Prostate gland (tissue), 2 donors: Measurements from ENCODE around the gene CEP152.

Experiments
- POLR2A ChIP-seq: fragments of 450-650 bp; IDR thresholded peaks from one replicate; pipeline ENCODE4 v1.6.1; 2016; ENCODE audit warnings: antibody characterized with exemption, mild to moderate bottlenecking
- POLR2AphosphoS5 ChIP-seq: sonication (generic); formaldehyde crosslinking; IDR thresholded peaks from one replicate; pipeline ENCODE4 v1.6.1; 2017; ENCODE audit warnings: antibody characterized with exemption
- TF ChIP-seq, protein P1 (sequence below), 4 experiments: fragments of 200-600 bp in 2 of 4; fragments of 450-650 bp in 2 of 4; sonication (generic) in 2 of 4; IDR thresholded peaks; 1 replicate in 3 of 4; 2 replicates in 1 of 4; pipeline ENCODE4 v1.5.1; 2016 to 2019; ENCODE audit warnings: antibody characterized with exemption in 4 of 4, mild to moderate bottlenecking in 2 of 4, moderate library complexity in 2 of 4

DNA sequence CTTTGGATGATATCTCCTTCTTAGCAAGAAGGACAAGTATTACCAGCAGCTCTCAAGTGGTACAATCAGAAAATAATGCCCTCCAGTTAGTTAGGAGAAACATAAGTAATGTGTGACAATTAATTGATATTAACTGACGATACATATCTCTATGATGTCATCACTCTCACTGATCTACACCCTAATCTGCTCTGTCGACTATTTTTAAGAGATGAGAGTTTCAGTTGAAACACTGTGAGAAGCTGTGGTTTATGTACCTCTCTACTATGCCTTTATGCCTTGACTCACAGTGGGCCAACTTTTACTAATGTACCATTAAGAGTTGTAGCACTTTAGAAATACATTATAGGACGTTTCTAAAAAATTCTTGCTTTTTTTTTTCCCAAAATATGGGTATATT, 8.6 kb downstream of the CEP152 start:
- TF ChIP-seq, protein P1, sequence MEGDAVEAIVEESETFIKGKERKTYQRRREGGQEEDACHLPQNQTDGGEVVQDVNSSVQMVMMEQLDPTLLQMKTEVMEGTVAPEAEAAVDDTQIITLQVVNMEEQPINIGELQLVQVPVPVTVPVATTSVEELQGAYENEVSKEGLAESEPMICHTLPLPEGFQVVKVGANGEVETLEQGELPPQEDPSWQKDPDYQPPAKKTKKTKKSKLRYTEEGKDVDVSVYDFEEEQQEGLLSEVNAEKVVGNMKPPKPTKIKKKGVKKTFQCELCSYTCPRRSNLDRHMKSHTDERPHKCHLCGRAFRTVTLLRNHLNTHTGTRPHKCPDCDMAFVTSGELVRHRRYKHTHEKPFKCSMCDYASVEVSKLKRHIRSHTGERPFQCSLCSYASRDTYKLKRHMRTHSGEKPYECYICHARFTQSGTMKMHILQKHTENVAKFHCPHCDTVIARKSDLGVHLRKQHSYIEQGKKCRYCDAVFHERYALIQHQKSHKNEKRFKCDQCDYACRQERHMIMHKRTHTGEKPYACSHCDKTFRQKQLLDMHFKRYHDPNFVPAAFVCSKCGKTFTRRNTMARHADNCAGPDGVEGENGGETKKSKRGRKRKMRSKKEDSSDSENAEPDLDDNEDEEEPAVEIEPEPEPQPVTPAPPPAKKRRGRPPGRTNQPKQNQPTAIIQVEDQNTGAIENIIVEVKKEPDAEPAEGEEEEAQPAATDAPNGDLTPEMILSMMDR (IDR thresholded peaks at IDR 0.05), result no peak
- no peak for TF ChIP-seq POLR2AphosphoS5
- TF ChIP-seq POLR2A, result no peak
